ENCODE measurements around the gene RNF14.

Gene RNF14

GRCh38 chr5:141982626-141983025, 13.7 kb downstream of the RNF14 start:
- no peak for DNase-seq (ENCODE audit: low spot score)

DNA sequence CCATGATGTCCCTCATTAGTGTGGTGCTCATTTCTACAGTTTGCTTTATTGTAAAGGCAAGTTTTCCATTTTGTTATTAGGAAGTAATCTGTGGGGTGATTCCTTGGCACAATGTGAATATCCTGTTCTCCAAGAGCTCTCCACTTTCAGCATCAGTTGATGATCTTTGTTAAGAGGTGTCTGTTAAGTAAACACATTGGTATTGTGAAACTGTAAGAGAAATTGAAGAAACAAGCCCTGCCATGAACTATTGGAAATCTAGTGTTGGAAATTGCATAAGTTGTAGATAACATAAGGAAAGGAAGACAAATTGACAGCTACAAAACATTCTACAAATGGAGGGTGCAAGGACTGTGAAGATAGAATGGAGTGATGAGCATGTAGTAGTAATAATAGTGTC, 17.2 kb downstream of the RNF14 start:
- no peak for DNase-seq (ENCODE audit: low spot score)

DNA sequence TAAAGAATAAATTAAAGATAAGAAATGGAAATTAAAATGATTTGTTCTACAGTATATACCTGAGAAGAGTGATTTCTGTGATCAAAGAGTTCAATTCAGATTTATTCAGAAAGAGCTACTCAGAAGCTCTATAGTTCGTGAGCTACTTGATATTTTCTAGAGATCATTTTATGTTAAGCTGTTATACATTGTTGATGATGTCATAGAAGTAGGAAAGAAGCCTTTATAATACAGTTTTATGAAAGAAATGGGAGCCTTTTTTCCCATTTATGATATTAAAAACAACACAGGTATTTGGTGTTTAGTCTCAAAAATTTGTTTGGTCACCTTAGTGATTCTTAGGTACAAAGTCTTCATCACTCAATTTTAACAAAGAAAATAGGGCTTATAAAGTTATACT, 20.8 kb downstream of the RNF14 start:
- DNase-seq (ENCODE audit: low spot score): no peak

GRCh38 chr5:141992349-141992963, 23.6 kb downstream of the RNF14 start:
- DNase-seq (ENCODE audit: low spot score): peak; percentile 73

DNA sequence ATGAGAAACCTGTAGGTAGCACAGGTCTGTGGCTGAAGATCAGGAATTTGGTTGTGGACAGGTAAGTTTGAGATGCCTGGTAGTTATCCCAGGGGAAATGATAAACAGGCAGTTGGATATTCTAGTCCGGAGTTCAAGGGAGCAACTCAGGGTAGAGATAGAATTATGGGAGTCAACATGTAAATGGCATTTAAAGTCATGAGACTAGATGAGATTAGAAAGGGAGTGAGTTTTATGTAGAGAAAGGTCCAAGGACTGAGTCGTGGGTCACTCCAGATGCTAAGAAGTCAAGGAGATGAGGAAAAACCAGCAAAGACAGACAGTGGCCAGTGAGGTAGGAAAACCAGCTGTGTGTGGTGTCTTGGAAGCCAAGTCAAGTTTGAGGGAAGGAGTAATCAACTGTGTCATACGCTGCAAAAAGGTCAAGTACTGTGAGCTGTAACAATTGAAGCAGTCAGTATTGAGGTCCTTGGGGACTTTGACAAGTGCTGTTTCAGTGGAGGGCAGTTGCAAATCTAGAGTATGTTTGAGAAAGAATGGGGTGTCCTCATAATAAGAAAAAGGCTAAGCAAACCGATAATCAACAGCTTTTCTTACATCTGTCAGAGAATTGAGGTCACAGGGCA, 25.7 kb downstream of the RNF14 start:
- DNase-seq (ENCODE audit: low spot score): no peak

DNA sequence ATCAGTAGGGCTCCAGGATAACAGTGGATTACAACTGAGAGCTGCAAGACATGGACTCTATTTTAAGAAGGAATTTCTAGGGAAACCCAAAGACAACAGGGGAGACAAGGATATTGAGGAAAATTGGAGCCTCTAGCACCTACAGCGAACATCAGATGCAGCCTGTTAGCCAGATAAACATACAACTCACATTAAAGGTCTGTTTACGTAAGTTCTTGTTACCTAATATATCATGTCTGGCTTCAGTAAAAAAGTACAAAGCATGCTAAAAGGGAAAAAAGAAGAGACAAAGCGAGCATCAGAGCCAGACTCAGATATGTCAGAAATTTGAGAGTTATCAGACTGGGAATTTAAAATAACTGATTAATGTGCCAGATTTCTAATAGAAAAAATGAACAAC, 26.8 kb downstream of the RNF14 start:
- no peak for DNase-seq (ENCODE audit: low spot score)

DNA sequence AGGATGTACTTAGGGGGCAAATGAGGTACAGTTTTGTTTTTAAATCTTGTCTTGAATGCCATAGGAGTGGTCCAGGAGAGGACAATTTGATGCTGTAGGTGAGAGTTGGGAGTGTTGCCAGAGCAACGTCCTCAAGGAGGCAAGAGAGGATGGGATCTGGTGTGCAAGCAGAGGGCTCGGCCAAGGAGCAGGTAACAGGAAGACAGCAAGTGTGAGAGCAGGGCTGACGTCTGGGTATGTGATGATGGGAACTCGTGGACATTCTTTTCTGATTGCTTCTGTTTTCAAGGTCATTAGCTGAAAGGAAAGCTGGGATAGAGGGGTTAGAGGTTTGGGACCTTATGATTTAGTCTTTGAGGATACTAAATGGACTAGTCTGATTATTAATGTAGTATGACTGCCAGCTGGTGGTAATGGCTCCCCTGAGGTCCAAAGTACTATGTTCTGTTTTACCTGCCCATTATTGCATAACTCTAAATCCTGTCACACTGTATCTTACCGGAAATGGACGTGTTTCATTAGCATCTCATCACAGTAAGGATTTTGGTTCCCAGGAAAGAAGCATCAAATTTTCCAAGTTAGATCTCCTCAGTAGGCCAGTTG, 28.6 kb downstream of the RNF14 start:
- no peak for DNase-seq (ENCODE audit: low spot score)

DNA sequence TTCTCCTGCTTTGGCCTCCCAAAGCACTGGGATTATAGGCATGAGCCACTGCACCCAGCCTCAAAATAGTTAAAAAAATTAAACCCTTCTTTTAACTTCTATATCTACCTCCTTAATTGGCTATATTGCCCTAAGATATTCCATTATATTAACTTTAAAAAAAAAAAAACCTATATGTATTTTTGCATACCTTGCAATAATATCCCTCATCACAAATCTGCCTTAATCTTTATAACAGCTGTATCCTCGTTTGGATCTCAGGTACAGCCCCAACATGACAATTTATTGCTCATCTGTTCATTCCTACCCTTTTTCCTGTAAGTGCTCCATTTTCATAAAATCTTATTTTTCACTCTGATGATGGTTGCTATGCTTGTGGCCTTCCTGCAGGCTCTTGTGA, 31.3 kb downstream of the RNF14 start:
- DNase-seq (ENCODE audit: low spot score): no peak

DNA sequence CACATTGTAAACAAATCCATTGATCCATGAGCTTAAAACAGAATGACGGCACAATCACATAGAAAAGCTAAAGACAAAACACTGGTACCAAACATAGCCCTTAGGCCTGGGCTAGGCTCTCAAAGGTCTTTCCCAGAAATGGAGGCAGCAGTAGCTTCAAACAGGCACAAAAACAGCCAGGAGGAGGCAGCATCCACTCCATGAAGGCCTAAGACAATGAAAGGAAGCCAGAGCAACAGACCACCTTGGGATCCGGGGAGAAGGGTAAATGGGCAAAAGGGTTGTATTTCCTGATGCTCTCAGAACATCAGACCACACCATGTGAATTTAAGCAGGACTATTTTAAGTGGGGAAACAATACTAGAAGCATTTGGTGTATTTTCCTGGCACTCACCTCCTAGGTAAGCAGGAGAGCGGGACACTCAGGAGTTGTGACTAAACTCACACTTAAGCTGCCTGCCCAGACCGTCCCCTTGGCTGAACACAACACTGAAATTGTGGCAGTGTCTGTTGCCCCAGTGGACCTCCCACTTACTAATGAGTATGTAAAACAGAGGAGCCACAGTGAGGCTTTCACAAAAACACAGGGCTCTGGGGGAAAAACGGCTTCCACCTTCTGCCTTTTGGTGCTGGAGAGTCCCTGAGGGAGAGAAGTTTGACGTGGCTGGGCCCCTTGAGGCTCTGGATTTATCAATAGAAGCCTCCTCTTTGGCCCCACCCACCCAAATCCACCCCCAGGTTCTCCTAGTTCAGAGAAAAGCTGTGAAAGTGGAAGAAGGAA, 32.0 kb downstream of the RNF14 start:
- DNase-seq (ENCODE audit: low spot score): peak; percentile 29

DNA sequence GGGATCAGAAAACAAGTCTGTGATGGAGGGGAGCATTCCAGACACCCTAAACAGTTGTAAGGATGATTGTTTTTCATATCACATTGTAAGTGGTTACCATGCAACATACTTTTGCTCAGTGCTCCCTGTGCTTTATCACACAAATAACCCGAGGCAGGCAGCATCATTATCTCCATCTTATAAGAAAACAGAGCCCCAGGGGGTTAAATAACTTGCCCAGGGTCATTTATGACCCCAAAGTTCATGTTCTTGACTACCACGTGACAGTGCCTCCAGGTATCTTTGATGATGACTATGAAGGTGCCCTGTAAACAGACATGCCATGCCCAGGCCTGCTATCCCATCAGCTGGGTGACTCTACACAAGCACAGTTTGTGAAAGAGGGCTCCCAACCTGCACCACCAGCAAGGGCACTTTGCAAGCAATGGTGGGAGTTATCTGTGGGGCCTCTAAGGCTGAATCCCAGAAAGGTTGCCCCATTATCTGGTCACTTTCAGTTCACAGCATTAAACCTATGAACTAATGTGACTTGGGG, 34.4 kb downstream of the RNF14 start:
- DNase-seq (ENCODE audit: low spot score): no peak

DNA sequence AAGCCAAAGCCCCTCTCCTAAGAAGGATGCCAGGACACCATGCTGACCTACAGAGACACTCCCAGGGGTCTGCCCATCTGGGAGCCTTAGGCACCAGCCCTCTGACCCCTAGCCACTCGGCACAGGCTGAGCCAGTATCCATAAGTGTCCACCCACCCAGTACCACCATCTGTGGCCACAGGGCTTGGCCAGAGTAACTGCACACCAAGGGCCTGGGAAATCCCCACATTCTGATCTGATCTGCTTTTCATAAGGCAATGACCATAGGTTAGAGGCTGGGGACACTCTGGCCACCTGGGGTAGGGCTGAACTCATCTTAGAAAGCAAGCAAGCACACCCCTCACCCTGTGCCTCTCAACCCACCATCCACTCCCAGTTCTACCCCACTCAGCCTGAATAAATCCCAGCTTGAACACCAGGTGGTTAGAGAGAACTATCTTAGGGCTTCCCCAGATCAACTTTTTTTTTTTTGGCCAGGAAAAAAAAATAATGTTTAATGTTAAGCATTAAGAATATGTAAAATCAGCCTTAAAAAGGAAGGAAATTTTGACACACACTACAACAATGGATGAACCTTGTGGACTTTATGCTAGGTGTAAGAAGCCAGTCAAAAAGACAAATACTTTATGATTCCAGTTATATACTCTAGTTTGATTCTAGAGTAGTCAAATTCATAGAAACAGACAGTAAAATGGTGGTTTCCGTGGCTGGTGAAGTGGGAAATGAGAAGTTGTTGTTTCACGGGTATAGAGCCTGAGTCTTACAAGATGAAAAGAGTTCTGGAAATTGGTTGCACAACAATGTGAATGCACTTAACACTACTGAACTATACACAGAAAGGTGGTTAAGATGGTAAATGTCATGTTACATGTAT, 37.7 kb downstream of the RNF14 start:
- DNase-seq (ENCODE audit: low spot score): no peak

DNA sequence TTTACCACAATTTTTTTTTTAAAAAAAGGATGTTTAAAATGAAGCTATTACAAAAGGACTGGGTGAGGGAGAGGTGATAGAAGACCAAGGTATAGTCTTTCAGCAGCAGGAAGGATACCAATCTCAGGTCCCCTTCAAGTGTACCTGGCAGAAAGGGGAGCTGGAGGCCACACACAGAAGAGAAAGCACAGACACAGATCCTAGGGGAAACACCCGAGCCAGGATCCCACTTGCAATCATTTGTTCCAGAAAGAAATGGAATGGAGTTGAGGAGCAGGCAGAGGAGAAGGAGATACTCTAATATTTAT, 38.3 kb downstream of the RNF14 start:
- no peak for DNase-seq (ENCODE audit: low spot score)

GRCh38 chr5:142008813-142009212, 39.9 kb downstream of the RNF14 start:
- no peak for DNase-seq (ENCODE audit: low spot score)

GRCh38 chr5:142009886-142010285, 41.0 kb downstream of the RNF14 start:
- DNase-seq (ENCODE audit: low spot score): no peak

GRCh38 chr5:142011572-142012185, 42.8 kb downstream of the RNF14 start:
- no peak for DNase-seq (ENCODE audit: low spot score)

- peak; percentile 72 for DNase-seq (ENCODE audit: low spot score)
Observed at GRCh38 chr5:142012186-142012785, 43.4 kb downstream of the RNF14 start.

- peak; percentile 90 for DNase-seq (ENCODE audit: low spot score)
Observed at GRCh38 chr5:142012792-142013388, 44.0 kb downstream of the RNF14 start, which contains the start of gene GNPDA1. GNPDA1 (minus strand) TSS chr5:142013027; CDS start chr5:142012035, 992 bp downstream.

DNA sequence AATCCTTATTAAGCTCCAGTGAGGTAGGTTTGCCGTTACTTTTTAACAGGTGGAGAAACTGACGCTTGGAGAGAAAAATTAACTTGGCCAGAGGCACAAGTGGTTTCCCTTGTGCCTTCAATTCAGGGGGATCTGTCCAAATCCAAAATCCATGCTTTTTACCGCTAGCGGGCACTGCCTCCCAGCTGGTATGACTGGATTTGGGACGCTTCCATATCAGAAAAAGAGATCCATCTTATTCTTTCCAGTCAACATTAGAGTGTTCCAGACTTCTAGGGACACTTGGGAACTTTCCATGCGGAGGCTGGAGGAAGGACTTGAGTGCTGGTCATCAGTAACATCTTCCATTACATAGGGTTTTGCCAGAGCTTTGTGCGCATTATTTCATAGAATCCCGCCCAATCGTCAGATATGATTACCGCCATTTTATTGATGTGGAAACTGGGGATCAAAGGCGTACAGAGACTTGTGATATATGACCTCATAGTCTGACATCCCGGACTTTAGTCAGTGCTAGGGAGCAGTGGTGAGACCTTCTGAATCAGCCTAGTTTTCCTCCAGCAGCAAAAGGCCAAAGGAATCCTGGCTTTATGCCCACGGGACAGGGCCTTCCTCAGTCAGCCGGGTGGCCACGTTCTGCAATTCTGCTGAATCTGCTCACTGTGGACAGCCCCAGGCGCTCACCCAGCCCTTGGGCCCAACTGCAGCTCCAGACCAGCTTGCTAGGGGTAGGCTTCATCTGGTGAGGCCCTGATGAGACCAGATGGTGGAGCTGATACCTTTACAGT, 45.0 kb downstream of the RNF14 start:
- DNase-seq (ENCODE audit: low spot score): no peak

DNA sequence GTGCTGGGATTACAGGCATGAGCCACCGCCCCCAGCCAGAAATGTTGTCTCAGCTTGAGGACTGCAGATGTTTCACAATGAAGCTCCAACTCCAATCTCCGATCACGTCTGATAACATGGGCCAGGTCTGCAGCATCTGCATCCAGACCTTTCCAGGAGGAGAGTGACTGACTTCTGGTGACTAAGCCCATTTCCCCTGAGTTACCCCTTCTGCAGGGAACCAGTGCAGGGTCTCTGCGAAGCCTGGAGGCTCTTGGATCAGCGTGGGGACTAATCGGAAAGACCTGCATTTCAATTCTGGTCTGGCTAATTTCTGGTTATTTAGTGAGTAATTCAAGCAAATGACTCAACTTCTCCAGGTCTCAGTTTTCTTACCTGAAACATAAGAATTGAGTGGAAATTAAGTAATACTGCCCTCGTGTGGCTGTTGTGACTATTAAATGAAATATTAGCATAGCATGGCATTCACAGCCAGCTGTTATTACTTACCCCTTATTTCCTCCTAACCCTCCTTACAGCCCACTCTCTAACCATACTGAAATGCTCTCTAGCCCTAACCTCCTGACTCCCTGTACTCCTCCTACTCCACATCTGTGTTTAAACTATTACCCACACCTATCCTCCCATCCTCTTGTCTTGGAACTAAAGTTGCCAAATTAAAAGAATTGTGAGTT, 46.1 kb downstream of the RNF14 start:
- DNase-seq (ENCODE audit: low spot score): peak; percentile 52

Data from iPS-NIHi11 (cell line).